ENCODE results near the gene CERS2.
"Not testable (repeated sequence)": the region's sequence is repeated elsewhere in the genome, so short reads cannot be mapped to it uniquely, and the experiment has no call there.

Gene CERS2

GRCh38 chr1:150931773-150932172 lies 42.9 kb downstream of the CERS2 start:
- no peak overlapping the region for H3K4me3 Mint-ChIP-seq
- H3K27ac Mint-ChIP-seq: no peak overlapping the region
- H3K4me1 Mint-ChIP-seq (ENCODE audit: low read depth): peaks cover 17% of the 10 kb centered on the region
- peaks cover 68% of the 10 kb centered on the region for H3K36me3 Mint-ChIP-seq (ENCODE audit: low read depth)
- H3K27me3 Mint-ChIP-seq (ENCODE audit: low read depth): no peaks in the 10 kb centered on the region
- peaks cover 19% of the 10 kb centered on the region for H3K9me3 Mint-ChIP-seq
- DNase-seq (ENCODE audit: low spot score): no peak

DNA sequence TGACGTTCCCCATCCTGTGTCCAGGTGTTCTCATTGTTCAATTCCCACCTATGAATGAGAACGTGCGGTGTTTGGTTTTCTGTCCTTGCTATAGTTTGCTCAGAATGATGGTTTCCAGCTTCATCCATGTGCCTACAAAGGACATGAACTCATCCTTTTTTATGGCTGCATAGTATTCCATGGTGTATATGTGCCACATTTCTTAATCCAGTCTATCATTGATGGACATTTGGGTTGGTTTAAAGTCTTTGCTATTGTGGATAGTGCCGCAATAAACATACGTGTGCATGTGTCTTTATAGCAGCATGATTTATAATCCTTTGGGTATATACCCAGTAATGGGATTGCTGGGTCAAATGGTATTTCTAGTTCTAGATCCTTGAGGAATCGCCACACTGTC lies 45.9 kb downstream of the CERS2 start:
- H3K4me1 Mint-ChIP-seq (ENCODE audit: low read depth): peaks cover 12% of the 10 kb centered on the region

GRCh38 chr1:150928286-150928685 lies 46.3 kb downstream of the CERS2 start:
- Mint-ChIP-seq H3K36me3 (ENCODE audit: low read depth) (peaks cover 60% of the 10 kb centered on the region), H3K27me3 (ENCODE audit: low read depth) (no peaks in the 10 kb centered on the region), H3K4me1 (ENCODE audit: low read depth) (peaks cover 12% of the 10 kb centered on the region), H3K27ac (peak overlapping the region; percentile 9), H3K9me3 (peaks cover 19% of the 10 kb centered on the region), H3K4me3 (peak overlapping the region; percentile 19)
- no peak for DNase-seq (ENCODE audit: low spot score)

More for the DNA sequence above, 45.9 kb downstream of the CERS2 start:
- peaks cover 61% of the 10 kb centered on the region for H3K36me3 Mint-ChIP-seq (ENCODE audit: low read depth)
- not testable (repeated sequence) for H3K4me3 Mint-ChIP-seq; H3K27me3 Mint-ChIP-seq (ENCODE audit: low read depth); DNase-seq (ENCODE audit: low spot score); H3K27ac Mint-ChIP-seq
- H3K9me3 Mint-ChIP-seq: peaks cover 19% of the 10 kb centered on the region

DNA sequence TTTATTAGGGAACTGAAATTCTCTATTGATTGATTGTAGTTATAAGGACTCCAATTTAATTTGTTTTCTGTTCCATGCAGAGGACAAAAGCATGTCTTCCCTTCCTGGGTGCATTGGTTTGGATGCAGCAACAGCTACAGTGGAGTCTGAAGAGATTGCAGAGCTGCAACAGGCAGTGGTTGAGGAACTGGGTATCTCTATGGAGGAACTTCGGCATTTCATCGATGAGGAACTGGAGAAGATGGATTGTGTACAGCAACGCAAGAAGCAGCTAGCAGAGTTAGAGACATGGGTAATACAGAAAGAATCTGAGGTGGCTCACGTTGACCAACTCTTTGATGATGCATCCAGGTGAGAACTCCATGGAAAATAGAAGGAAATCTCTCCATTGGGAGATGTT lies 47.0 kb downstream of the CERS2 start:
- Mint-ChIP-seq H3K27ac (peak overlapping the region; percentile 67), H3K9me3 (peaks cover 16% of the 10 kb centered on the region), H3K4me1 (ENCODE audit: low read depth) (peaks cover 14% of the 10 kb centered on the region), H3K4me3 (peak overlapping the region; percentile 98), H3K36me3 (ENCODE audit: low read depth) (peaks cover 54% of the 10 kb centered on the region), H3K27me3 (ENCODE audit: low read depth) (no peaks in the 10 kb centered on the region)
- DNase-seq (ENCODE audit: low spot score): no peak

- DNase-seq (ENCODE audit: low spot score): peak; percentile 95
- Mint-ChIP-seq H3K36me3 (ENCODE audit: low read depth) (peaks cover 42% of the 10 kb centered on the region), H3K27ac (peak within 1 kb of the TSS; percentile 96), H3K4me3 (peak within 1 kb of the TSS; percentile 98), H3K9me3 (peaks cover 7% of the 10 kb centered on the region), H3K27me3 (ENCODE audit: low read depth) (no peaks in the 10 kb centered on the region), H3K4me1 (ENCODE audit: low read depth) (peaks cover 22% of the 10 kb centered on the region)
Measured at GRCh38 chr1:150926097-150926741, 48.4 kb downstream of the CERS2 start, which contains the start of gene SETDB1. Gene SETDB1, plus strand, starts transcription at chr1:150926363. Its CDS starts 1,352 bp downstream, at chr1:150927715.

GRCh38 chr1:150925080-150925479 lies 49.6 kb downstream of the CERS2 start:
- Mint-ChIP-seq H3K4me3 (peak overlapping the region; percentile 98), H3K36me3 (ENCODE audit: low read depth) (peaks cover 32% of the 10 kb centered on the region)

GRCh38 chr1:150922519-150922975 lies 52.1 kb downstream of the CERS2 start:
- peak; percentile 78 for DNase-seq (ENCODE audit: low spot score)
- Mint-ChIP-seq H3K27ac (no peak overlapping the region), H3K4me3 (no peak overlapping the region), H3K27me3 (ENCODE audit: low read depth) (no peaks in the 10 kb centered on the region), H3K9me3 (no peaks in the 10 kb centered on the region), H3K36me3 (ENCODE audit: low read depth) (peaks cover 11% of the 10 kb centered on the region), H3K4me1 (ENCODE audit: low read depth) (peaks cover 17% of the 10 kb centered on the region)

More at GRCh38 chr1:150925080-150925479, 49.6 kb downstream of the CERS2 start:
- Mint-ChIP-seq H3K27me3 (ENCODE audit: low read depth) (no peaks in the 10 kb centered on the region), H3K27ac (peak overlapping the region; percentile 96), H3K4me1 (ENCODE audit: low read depth) (peaks cover 22% of the 10 kb centered on the region), H3K9me3 (peaks cover 3% of the 10 kb centered on the region)
- DNase-seq (ENCODE audit: low spot score): no peak

DNA sequence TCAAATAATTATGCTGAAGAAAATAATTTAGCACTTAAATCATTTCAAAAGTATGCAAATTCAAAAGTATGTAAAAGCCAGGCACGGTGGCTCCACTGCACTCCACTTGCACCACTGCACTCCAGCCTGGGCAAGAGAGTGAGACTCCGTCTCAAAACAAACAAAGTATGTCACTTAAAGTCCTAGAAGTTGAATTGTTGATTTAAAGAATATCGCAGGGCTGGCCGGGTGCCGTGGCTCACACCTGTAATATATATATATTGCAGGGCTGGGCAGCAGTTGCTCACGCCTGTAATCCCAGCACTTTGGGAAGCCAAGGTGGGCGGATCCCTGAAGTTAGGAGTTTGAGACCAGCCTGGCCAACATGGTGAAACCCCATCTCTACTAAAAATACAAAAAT lies 57.2 kb downstream of the CERS2 start:
- no peaks in the 10 kb centered on the region for H3K27me3 Mint-ChIP-seq (ENCODE audit: low read depth)
- H3K4me1 Mint-ChIP-seq (ENCODE audit: low read depth): peaks cover 6% of the 10 kb centered on the region
- DNase-seq (ENCODE audit: low spot score): no peak
- no peak overlapping the region for H3K4me3 Mint-ChIP-seq
- H3K36me3 Mint-ChIP-seq (ENCODE audit: low read depth): no peaks in the 10 kb centered on the region
- H3K9me3 Mint-ChIP-seq: no peaks in the 10 kb centered on the region
- no peak overlapping the region for H3K27ac Mint-ChIP-seq
